ENCODE data around the gene LARGE1.

Gene LARGE1

DNA sequence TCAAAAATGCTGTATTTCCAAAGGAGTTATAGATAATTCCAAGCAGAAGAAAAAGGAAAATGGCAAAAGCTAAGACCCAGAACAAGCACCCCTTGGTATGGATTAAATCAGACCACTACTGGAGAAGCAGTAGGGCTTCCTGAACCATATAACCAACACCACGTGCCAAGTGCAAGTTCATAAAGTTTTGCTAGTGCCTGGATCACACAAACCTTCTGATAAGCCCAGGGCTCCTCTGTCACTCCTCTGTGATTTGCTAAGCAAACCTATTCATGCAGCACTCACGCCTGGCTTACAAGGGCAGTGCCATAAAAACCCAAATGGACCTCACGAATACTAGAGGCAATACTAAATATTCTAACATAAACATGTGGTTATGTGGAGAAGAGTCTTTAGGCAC lies 13.3 kb downstream of the LARGE1 start:
- DNase-seq (ENCODE audit: low spot score in 2 of 2): no peak
- in situ Hi-C loops (cut with MboI; ENCODE audit: low sequenced_read_pairs): no loop called here
- peaks cover 8% of the 10 kb centered on the region for H3K4me1 ChIP-seq
- H3K4me3 ChIP-seq: no peak overlapping the region
- no peaks in the 10 kb centered on the region for H3K9me3 ChIP-seq
- H3K27me3 ChIP-seq (ENCODE audit: low read depth): no peaks in the 10 kb centered on the region
- H3K36me3 ChIP-seq (replicated peaks): no peaks in the 10 kb centered on the region

DNA sequence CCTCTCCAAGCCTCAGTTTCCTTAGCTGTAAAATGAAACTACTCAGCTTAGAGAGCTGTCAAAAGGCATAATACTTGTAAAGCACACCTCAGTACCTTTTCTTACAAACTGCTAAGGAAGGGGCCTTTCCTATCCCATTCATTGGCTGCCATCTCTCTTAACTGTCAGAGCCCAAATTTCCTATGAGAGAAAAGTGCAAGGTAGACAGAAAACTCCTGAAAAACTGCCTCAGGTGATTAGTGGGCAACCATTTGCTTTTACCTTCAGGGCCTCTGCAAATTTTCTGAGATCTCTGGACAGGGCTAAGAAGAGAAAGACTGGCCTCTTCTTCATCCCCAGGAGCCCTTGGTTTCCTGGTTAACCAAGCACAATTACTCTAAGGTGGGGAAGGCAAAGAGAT lies 13.8 kb downstream of the LARGE1 start:
- Histone ChIP-seq H3K4me3 (no peak overlapping the region), H3K9me3 (no peaks in the 10 kb centered on the region), H3K4me1 (peaks cover 8% of the 10 kb centered on the region), H3K27me3 (ENCODE audit: low read depth) (no peaks in the 10 kb centered on the region), H3K36me3 (replicated peaks) (no peaks in the 10 kb centered on the region)
- in situ Hi-C loops (cut with MboI; ENCODE audit: low sequenced_read_pairs): no loop called here
- no peak for DNase-seq (ENCODE audit: low spot score in 2 of 2)

DNA sequence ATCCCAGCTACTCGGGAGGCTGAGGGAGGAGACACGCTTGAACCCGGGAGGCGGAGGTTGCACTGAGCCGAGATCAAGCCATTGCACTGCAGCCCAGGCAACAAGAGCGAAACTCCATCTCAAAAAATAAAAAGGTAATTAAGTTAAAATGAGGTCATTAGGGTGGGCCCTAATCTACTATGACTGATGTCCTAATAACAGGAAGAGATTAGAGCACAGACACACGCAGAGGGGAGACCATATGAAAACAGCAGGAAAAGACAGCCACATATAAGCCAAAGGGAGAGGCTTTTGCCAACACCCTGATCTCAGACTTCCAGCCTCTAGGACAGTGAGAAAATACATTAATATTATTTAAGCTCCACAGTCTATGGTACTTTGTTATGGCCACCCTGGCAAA lies 17.3 kb downstream of the LARGE1 start:
- H3K4me3 ChIP-seq: no peak overlapping the region
- DNase-seq (ENCODE audit: low spot score in 2 of 2): no peak
- H3K36me3 ChIP-seq (replicated peaks): no peaks in the 10 kb centered on the region
- no peaks in the 10 kb centered on the region for H3K9me3 ChIP-seq
- H3K27me3 ChIP-seq (ENCODE audit: low read depth): no peaks in the 10 kb centered on the region
- in situ Hi-C loops (cut with MboI; ENCODE audit: low sequenced_read_pairs): no loop called here
- peaks cover 3% of the 10 kb centered on the region for H3K4me1 ChIP-seq

DNA sequence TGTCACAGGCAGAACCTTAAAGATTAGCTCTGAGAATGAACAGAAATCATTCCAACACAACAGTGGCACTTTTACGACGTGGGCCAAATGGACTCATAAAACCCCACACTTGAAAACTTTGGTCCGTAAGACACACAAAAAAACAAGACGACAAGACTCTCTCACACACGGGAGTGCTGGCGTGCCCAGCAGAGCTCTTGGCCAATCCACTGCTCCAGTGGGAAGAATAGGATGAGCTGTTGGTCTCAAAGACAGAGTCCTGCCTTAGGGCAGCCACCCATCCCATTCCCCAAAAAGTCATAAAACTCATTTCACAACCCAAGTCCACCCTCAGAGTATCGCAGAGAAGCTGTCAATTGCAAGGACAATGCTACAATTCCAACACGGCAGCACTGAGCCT lies 18.2 kb downstream of the LARGE1 start:
- Histone ChIP-seq H3K4me3 (no peak overlapping the region), H3K4me1 (peaks cover 12% of the 10 kb centered on the region), H3K27me3 (ENCODE audit: low read depth) (no peaks in the 10 kb centered on the region), H3K9me3 (no peaks in the 10 kb centered on the region), H3K36me3 (replicated peaks) (no peaks in the 10 kb centered on the region)
- DNase-seq (ENCODE audit: low spot score in 2 of 2): no peak
- in situ Hi-C loops (cut with MboI; ENCODE audit: low sequenced_read_pairs): no loop called here

DNA sequence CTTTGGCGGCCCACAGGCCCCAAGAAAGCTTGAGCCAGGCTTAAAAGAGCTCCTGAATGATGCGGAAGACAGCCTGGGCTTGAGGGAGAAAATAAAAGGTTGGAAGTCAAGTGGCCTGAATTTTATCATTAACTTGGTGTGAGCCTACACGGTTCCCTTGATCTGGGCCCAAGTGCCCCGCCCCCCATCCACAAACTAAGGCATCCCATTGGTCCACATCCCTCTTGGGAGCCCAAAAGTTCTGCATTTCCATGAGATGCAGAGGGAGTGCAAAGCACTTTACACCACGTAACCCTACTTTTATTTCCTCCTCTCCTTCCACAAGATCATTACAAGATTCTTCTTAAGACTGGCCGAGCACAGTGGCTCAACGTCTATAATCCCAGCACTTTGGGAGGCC lies 22.2 kb downstream of the LARGE1 start:
- peak in 1 of 2 experiments; percentile 15 for DNase-seq (ENCODE audit: low spot score in 2 of 2)
- in situ Hi-C loops (cut with MboI; ENCODE audit: low sequenced_read_pairs): no loop called here
- H3K36me3 ChIP-seq (replicated peaks): no peaks in the 10 kb centered on the region
- no peak overlapping the region for H3K4me3 ChIP-seq
- H3K27me3 ChIP-seq (ENCODE audit: low read depth): no peaks in the 10 kb centered on the region
- 0 out of 2 replicates have a peak, but pooled peaks cover 2% of the 10 kb centered on the region for H3K9me3 ChIP-seq
- H3K4me1 ChIP-seq: peaks cover 19% of the 10 kb centered on the region

DNA sequence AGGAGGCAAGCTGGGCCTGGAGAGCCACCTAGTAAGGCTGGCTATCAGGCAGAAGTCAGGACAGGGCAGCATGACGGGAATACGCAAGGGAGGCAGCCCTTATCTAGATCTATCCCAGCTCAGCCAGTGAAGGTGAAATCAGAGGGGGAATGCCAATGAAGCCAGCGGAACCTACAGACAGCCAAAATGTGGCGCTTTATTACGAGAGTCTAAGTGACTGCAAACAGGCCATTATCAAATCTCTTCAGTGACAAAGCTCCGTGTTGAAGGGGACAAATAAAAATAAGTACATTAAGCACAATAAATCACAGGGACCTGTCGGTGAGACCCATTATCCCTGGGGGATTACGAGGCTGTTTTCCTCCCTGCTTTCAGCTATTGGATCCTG lies 22.8 kb downstream of the LARGE1 start:
- in situ Hi-C loops (cut with MboI; ENCODE audit: low sequenced_read_pairs): no loop called here
- H3K4me3 ChIP-seq: no peak overlapping the region
- DNase-seq (ENCODE audit: low spot score in 2 of 2): peak; percentile 57 to 63
- 0 out of 2 replicates have a peak, but pooled peaks cover 2% of the 10 kb centered on the region for H3K9me3 ChIP-seq
- no peaks in the 10 kb centered on the region for H3K36me3 ChIP-seq (replicated peaks)
- H3K27me3 ChIP-seq (ENCODE audit: low read depth): no peaks in the 10 kb centered on the region
- peaks cover 19% of the 10 kb centered on the region for H3K4me1 ChIP-seq

DNA sequence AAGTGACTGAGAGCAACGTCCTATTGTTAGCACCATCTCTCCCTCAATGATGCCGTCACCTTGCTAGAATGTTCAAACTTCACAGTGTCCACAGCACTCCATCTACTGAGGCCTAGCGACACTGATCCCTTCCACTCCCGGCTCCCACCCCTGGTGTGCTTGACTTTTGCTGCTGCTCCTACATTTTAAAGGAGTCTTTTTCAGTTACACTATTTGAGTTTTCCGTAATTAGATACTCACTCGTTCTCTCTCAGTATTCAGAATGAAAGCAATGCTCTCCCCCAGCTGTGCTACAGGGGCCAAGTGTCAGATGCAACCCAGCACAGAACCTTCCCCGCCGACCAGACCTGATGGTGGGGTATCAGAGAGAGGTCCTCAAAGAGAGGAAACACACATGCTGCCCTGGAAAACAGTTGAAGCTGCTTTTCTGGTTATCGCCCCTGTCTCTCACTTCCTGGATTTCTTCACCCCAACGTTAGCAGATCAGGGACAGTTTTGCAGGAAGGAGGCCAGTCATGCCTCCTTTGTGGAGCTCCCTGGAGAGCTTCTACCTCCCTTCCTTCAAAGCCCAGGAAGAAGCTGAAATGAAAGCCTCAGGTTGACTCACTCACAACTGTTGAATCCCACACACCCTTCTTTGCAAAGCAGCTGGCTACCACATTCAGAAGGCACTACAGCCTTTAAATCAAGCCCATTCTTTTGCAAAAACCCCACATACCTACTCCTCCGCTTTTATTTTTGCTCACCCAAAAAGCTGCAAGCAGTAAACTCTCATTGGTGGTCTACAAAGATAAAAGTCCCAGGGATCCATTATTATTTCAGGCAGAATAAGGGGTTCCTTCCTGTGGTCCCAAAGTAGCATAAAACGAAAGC lies 23.5 kb downstream of the LARGE1 start:
- Histone ChIP-seq H3K4me3 (no peak overlapping the region), H3K36me3 (replicated peaks) (no peaks in the 10 kb centered on the region), H3K9me3 (0 out of 2 replicates have a peak, but pooled peaks cover 2% of the 10 kb centered on the region), H3K27me3 (ENCODE audit: low read depth) (no peaks in the 10 kb centered on the region), H3K4me1 (peaks cover 19% of the 10 kb centered on the region)
- in situ Hi-C loops (cut with MboI; ENCODE audit: low sequenced_read_pairs): no loop called here
- DNase-seq (ENCODE audit: low spot score in 2 of 2): peak; percentile 34 to 46

DNA sequence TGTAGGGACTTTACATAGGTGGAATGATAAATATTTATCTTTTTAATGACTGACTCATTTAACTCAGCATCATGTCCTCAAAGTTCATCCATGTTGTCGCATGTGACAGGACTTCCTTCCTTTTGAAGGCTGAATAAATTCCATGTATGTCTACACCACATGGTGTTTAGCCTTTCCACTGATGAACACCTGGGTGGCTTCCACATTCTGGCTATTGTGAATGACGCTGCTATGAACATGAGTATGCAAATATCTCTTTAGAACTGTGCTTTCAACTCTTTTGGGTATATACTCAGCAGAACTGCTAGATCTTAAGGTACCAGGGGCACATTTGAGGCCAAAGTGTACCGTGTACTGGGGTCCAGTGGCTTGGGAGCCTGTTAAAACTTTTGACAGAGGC lies 24.1 kb downstream of the LARGE1 start:
- Histone ChIP-seq H3K27me3 (ENCODE audit: low read depth) (no peaks in the 10 kb centered on the region), H3K4me1 (peaks cover 19% of the 10 kb centered on the region), H3K36me3 (replicated peaks) (no peaks in the 10 kb centered on the region), H3K4me3 (no peak overlapping the region), H3K9me3 (0 out of 2 replicates have a peak, but pooled peaks cover 2% of the 10 kb centered on the region)
- no peak for DNase-seq (ENCODE audit: low spot score in 2 of 2)
- in situ Hi-C loops (cut with MboI; ENCODE audit: low sequenced_read_pairs): no loop called here

DNA sequence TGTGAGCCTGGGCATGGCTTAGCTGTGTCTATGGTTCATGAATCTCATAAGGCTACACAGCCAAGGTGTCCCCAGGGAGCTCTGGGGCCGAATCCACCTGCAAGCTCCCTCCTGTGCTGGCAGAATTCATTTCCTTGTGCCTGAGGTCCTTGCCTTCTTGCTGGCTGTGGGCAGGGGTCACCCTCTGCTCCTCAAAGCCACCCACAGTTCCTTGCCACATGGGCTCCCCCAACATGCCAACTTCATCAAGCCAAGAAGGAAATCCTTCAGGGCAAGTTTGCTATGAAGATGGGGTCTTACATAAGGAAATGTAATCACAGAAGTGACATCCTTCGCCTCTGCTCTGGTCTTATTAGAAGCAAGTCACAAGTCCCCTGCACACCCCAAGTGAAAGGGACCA lies 24.8 kb downstream of the LARGE1 start:
- in situ Hi-C loops (cut with MboI; ENCODE audit: low sequenced_read_pairs): no loop called here
- 0 out of 2 replicates have a peak, but pooled peaks cover 2% of the 10 kb centered on the region for H3K9me3 ChIP-seq
- peaks cover 19% of the 10 kb centered on the region for H3K4me1 ChIP-seq
- H3K27me3 ChIP-seq (ENCODE audit: low read depth): no peaks in the 10 kb centered on the region
- H3K4me3 ChIP-seq: no peak overlapping the region
- no peaks in the 10 kb centered on the region for H3K36me3 ChIP-seq (replicated peaks)
- DNase-seq (ENCODE audit: low spot score in 2 of 2): no peak

DNA sequence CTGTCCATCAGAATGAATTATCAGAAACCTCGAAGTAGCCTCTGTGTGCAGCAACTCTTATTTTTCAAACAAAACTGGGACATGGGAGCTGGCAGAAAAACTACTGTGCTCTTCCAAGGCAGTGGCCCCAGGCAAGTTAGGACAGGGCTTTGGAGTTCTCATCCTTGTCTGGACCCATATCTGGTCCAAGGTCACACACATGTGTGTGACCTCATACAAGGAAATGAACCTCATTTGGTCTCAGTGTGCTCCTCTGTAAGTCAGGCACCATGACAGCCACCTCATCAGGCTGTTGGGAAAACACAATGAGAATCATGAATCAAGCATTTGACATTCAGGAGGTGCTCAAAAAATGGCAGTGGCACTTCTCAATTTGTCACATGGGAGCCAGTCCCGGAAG lies 25.8 kb downstream of the LARGE1 start:
- DNase-seq (ENCODE audit: low spot score in 2 of 2): no peak
- Histone ChIP-seq H3K36me3 (replicated peaks) (no peaks in the 10 kb centered on the region), H3K9me3 (0 out of 2 replicates have a peak, but pooled peaks cover 2% of the 10 kb centered on the region), H3K27me3 (ENCODE audit: low read depth) (no peaks in the 10 kb centered on the region), H3K4me1 (peaks cover 19% of the 10 kb centered on the region), H3K4me3 (no peak overlapping the region)
- in situ Hi-C loops (cut with MboI; ENCODE audit: low sequenced_read_pairs): no loop called here

DNA sequence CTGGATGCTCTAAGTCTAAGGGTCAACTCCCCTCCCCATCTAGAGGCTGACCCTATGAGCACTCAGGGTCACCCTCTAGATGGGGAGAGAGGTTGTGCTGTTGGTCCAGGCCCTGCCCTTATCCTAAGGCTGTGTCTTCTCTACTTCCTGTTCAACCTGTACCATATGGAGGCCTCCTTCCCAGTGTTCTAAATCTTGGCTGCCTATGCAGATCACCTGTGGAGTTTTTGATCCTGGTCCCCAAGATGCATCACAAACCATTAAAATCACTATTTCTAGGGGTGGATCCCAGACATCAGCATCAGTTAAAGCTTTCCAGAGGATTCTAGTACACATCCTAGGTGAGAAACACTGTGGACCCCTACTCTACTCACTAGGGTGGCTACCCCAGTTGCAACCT lies 26.2 kb downstream of the LARGE1 start:
- H3K27me3 ChIP-seq (ENCODE audit: low read depth): no peaks in the 10 kb centered on the region
- H3K4me1 ChIP-seq: peaks cover 19% of the 10 kb centered on the region
- in situ Hi-C loops (cut with MboI; ENCODE audit: low sequenced_read_pairs): no loop called here

DNA sequence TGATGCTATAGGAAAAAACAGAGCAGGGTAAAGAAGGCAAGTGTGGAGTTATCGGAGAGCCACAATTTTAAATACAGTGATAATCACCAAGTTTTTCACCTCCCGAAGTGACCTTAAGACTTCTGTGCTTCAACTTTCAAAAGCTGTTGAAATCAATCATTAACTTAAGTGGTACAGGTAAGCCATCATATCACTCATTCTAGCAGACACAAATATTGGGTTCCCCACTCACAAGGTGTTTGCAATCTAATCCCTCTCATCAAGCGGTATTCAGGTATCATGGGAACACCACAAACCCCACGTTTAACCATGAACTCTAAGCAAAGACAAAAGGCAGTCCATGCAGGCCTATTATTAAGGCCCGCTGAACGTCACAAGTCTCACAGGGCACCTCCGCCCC lies 26.8 kb downstream of the LARGE1 start:
- H3K36me3 ChIP-seq (replicated peaks): no peaks in the 10 kb centered on the region
- H3K27me3 ChIP-seq (ENCODE audit: low read depth): no peaks in the 10 kb centered on the region
- in situ Hi-C loops (cut with MboI; ENCODE audit: low sequenced_read_pairs): no loop called here
- H3K4me3 ChIP-seq: no peak overlapping the region
- peaks cover 19% of the 10 kb centered on the region for H3K4me1 ChIP-seq
- DNase-seq (ENCODE audit: low spot score in 2 of 2): no peak
- H3K9me3 ChIP-seq: 0 out of 2 replicates have a peak, but pooled peaks cover 2% of the 10 kb centered on the region

More for the DNA sequence above, 26.2 kb downstream of the LARGE1 start:
- Histone ChIP-seq H3K36me3 (replicated peaks) (no peaks in the 10 kb centered on the region), H3K4me3 (no peak overlapping the region), H3K9me3 (0 out of 2 replicates have a peak, but pooled peaks cover 2% of the 10 kb centered on the region)
- no peak for DNase-seq (ENCODE audit: low spot score in 2 of 2)

DNA sequence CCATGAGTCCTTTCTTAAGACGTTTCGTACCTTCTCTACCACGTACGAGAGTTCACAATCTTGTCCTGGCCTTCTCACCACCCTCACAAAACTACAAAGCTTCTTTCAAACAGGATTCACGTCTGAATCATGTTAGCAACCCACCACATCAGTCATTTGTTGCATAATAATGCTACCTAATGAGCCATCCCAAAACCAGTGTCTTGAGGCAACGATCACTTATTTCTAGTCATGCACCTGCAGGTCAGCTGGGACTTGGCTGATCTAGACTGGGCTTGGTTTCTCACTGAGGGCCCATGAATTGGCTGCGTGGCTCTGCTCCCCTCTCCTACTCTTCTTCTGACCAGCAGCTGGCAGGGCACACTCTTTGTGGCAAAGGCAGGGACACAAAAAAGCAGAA lies 28.3 kb downstream of the LARGE1 start:
- peaks cover 6% of the 10 kb centered on the region for H3K4me1 ChIP-seq
- no peaks in the 10 kb centered on the region for H3K27me3 ChIP-seq (ENCODE audit: low read depth)
- H3K9me3 ChIP-seq: 0 out of 2 replicates have a peak, but pooled peaks cover 2% of the 10 kb centered on the region
- no peaks in the 10 kb centered on the region for H3K36me3 ChIP-seq (replicated peaks)
- in situ Hi-C loops (cut with MboI; ENCODE audit: low sequenced_read_pairs): no loop called here
- no peak for DNase-seq (ENCODE audit: low spot score in 2 of 2)
- H3K4me3 ChIP-seq: no peak overlapping the region

DNA sequence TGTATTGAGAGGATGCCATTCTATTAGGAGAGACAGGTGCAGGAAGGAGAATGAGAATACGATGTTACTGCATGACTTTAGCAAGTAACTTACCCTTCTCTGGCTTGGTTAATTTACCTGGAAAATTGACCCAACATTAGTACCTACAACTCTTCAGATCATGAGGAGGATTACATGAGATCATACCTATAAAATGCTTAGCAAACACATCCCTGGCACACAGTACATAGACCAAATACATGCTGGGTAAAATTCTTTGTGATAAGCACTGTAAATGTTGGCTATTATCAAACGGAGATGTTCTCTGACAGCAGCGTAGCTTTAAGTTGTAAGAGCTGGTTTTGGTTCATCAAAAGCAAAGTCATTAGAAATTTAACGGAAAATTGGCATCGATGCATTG lies 28.8 kb downstream of the LARGE1 start:
- 0 out of 2 replicates have a peak, but pooled peaks cover 2% of the 10 kb centered on the region for H3K9me3 ChIP-seq
- in situ Hi-C loops (cut with MboI; ENCODE audit: low sequenced_read_pairs): no loop called here
- H3K27me3 ChIP-seq (ENCODE audit: low read depth): no peaks in the 10 kb centered on the region
- H3K4me1 ChIP-seq: peaks cover under 1% of the 10 kb centered on the region
- no peaks in the 10 kb centered on the region for H3K36me3 ChIP-seq (replicated peaks)
- DNase-seq (ENCODE audit: low spot score in 2 of 2): no peak
- H3K4me3 ChIP-seq: no peak overlapping the region
